DLD1 (cell line): ENCODE measurements around the gene UGT1A1.

Experiments
- in situ Hi-C: cut with HindIII; loops from 2 replicates; pipeline ENCODE4 v1.10.0; 2017; ENCODE audit warnings: low sequenced_read_pairs

The UGT1A1 gene

GRCh38 chr2:233756429-233757081 is 3.5 kb upstream of the UGT1A1 start:
- in situ Hi-C loops = no loop called here

GRCh38 chr2:233758141-233758540 is 1.9 kb upstream of the UGT1A1 start:
- in situ Hi-C loops = no loop called here

- in situ Hi-C loops = no loop called here
These were observed 1.2 kb upstream of the UGT1A1 start for GRCh38 chr2:233758849-233759248.

GRCh38 chr2:233761040-233761769 is 1.1 kb downstream of the UGT1A1 start:
- in situ Hi-C loops = no loop called here

- in situ Hi-C loops = no loop called here
These were observed 4.2 kb downstream of the UGT1A1 start for GRCh38 chr2:233764264-233764663.

GRCh38 chr2:233764761-233765160 is 4.7 kb downstream of the UGT1A1 start:
- in situ Hi-C loops = no loop called here

GRCh38 chr2:233766416-233766815 is 6.3 kb downstream of the UGT1A1 start:
- in situ Hi-C loops = no loop called here

GRCh38 chr2:233768076-233768475 is 8.0 kb downstream of the UGT1A1 start:
- in situ Hi-C loops = no loop called here

- in situ Hi-C loops = no loop called here
These were observed 9.2 kb downstream of the UGT1A1 start for GRCh38 chr2:233769260-233769659.

- in situ Hi-C loops = no loop called here
These were observed 12.1 kb downstream of the UGT1A1 start for GRCh38 chr2:233772153-233772552.

- in situ Hi-C loops = no loop called here
These were observed 12.5 kb downstream of the UGT1A1 start for GRCh38 chr2:233772583-233772982.

GRCh38 chr2:233773854-233774253 is 13.8 kb downstream of the UGT1A1 start:
- in situ Hi-C loops = no loop called here

GRCh38 chr2:233775414-233775813 is 15.3 kb downstream of the UGT1A1 start:
- in situ Hi-C loops = no loop called here

- in situ Hi-C loops = no loop called here
These were observed 18.0 kb downstream of the UGT1A1 start, which contains the start of gene MROH2A for GRCh38 chr2:233778030-233778429. Gene MROH2A (plus strand): TSS chr2:233778330. CDS start chr2:233779359, 1,029 bp downstream.

GRCh38 chr2:233779722-233780121 is 19.7 kb downstream of the UGT1A1 start:
- in situ Hi-C loops = no loop called here

GRCh38 chr2:233780771-233781170 is 20.7 kb downstream of the UGT1A1 start:
- in situ Hi-C loops = no loop called here

GRCh38 chr2:233789554-233789953 is 29.5 kb downstream of the UGT1A1 start:
- in situ Hi-C loops = no loop called here

GRCh38 chr2:233791151-233791882 is 31.2 kb downstream of the UGT1A1 start:
- in situ Hi-C loops = no loop called here

- in situ Hi-C loops = no loop called here
These were observed 31.8 kb downstream of the UGT1A1 start for GRCh38 chr2:233791883-233792329.

- in situ Hi-C loops = no loop called here
These were observed 32.6 kb downstream of the UGT1A1 start for GRCh38 chr2:233792720-233793119.

GRCh38 chr2:233793465-233794127 is 33.5 kb downstream of the UGT1A1 start:
- in situ Hi-C loops = no loop called here
